Keratinocyte (primary cell): ENCODE results near the gene RCE1.

Experiments
- CTCF ChIP-seq, 3 experiments: IDR thresholded peaks in 1 of 3; conservative IDR thresholded peaks in 1 of 3; optimal IDR thresholded peaks in 1 of 3; 2 replicates in 2 of 3; 3 replicates in 1 of 3; pipeline versions ENCODE3 to v1.5.1; 2011; ENCODE audit warnings: low read length in 3 of 3, mild to moderate bottlenecking in 3 of 3, moderate library complexity in 2 of 3, control low read depth in 1 of 3, inconsistent platforms in 1 of 3; ENCODE audit not compliant: insufficient read depth in 2 of 3; ENCODE audit errors: extremely low read depth in 1 of 3
- EZH2 ChIP-seq: IDR thresholded peaks from one replicate; pipeline ENCODE4 v1.6.1; 2012; ENCODE audit warnings: inconsistent platforms, mild to moderate bottlenecking, low read length, moderate library complexity

- TF ChIP-seq EZH2 (no peak), CTCF (optimal IDR thresholded peaks at IDR 0.05 in 1 of 3, IDR thresholded peaks at IDR 0.05 in 1 of 3, conservative IDR thresholded peaks at IDR 0.05 in 1 of 3; ENCODE audit: extremely low read depth in 1 of 3, insufficient read depth in 2 of 3, low read length in 3 of 3) (no peak)
These were observed 35.2 kb downstream of the RCE1 start for GRCh38 chr11:66878474-66878873.
